H1 (cell line): ENCODE measurements around the gene SP9. TPM values are rescaled to one million over a fixed set of nuclear protein-coding genes. Genes with fewer than 3 reads are reported as not detected.

Experiments used
- CTCF ChIA-PET: fragments of 300-600 bp; sonication (Branson Sonifier 250); formaldehyde crosslinking; loops from one replicate; lab custom pipeline; 2021; ENCODE audit not compliant: partially characterized antibody; lab: Charles Lee
- POLR2A ChIA-PET: fragments of 300-600 bp; sonication (Branson Sonifier 250); formaldehyde crosslinking; loops from one replicate; lab custom pipeline; 2021; ENCODE audit warnings: inconsistent platforms; ENCODE audit not compliant: partially characterized antibody; lab: Charles Lee
- DNase-seq, 2 experiments: peaks; one replicate each; pipeline versions ENCODE4 v3.0.0 to v3.0.0-alpha.2; 2010 to 2022; ENCODE audit warnings: low spot score in 2 of 2, low read depth in 1 of 2, mixed read lengths in 1 of 2
- FAIRE-seq: peaks from 2 replicates; lab custom pipeline; 2011; peaks lifted over from hg19 to GRCh38; lab: Jason Lieb, UNC
- H2AFZ ChIP-seq: 2 replicates; pipeline ENCODE4 v1.8.1; 2012; ENCODE audit warnings: low read length, inconsistent platforms
- H2AK5ac ChIP-seq: 2 replicates; pipeline ENCODE4 v1.6.1; 2013; ENCODE audit warnings: low read depth, low read length
- H2BK120ac ChIP-seq: replicated peaks from 2 replicates; pipeline ENCODE3; 2013; ENCODE audit warnings: low read depth, low read length, inconsistent platforms
- H2BK12ac ChIP-seq: 2 replicates; pipeline ENCODE4 v1.6.1; 2013; ENCODE audit warnings: low read depth, low read length
- H2BK15ac ChIP-seq: 2 replicates; pipeline ENCODE4 v1.6.1; 2013; ENCODE audit warnings: low read length
- H2BK20ac ChIP-seq: 2 replicates; pipeline ENCODE4 v1.6.1; 2013; ENCODE audit warnings: low read length
- H2BK5ac ChIP-seq: 2 replicates; pipeline ENCODE4 v1.6.1; 2013; ENCODE audit warnings: low read depth, low read length
- H3K14ac ChIP-seq: 2 replicates; pipeline ENCODE4 v1.6.1; 2013; ENCODE audit warnings: inconsistent platforms; ENCODE audit not compliant: insufficient read length
- H3K18ac ChIP-seq: 2 replicates; pipeline ENCODE4 v1.6.1; 2013; ENCODE audit warnings: low read length; ENCODE audit errors: extremely low read depth
- H3K23ac ChIP-seq: 2 replicates; pipeline ENCODE4 v1.6.1; 2013; ENCODE audit warnings: inconsistent platforms; ENCODE audit not compliant: insufficient read length
- H3K23me2 ChIP-seq: 2 replicates; pipeline ENCODE4 v1.6.1; 2013; ENCODE audit warnings: low read depth, low read length
- H3K27ac ChIP-seq: 2 replicates; pipeline ENCODE4 v1.6.1; 2011; ENCODE audit warnings: low read depth, low read length, inconsistent platforms
- H3K27me3 ChIP-seq, 4 experiments: replicated peaks in 1 of 4; 1 replicate in 1 of 4; 2 replicates in 3 of 4; pipeline versions ENCODE4 v1.6.1 to v1.8.1; 2011 to 2013; ENCODE audit warnings: low read length in 3 of 4, mild to moderate bottlenecking in 3 of 4, inconsistent platforms in 2 of 4, mixed read lengths in 2 of 4, moderate library complexity in 1 of 4; ENCODE audit not compliant: control insufficient read depth in 3 of 4, insufficient read depth in 3 of 4; ENCODE audit errors: extremely low read depth in 1 of 4
- H3K36me3 ChIP-seq, 4 experiments: 2 replicates each; pipeline versions ENCODE4 v1.6.1 to v1.8.1; 2011 to 2013; ENCODE audit warnings: mild to moderate bottlenecking in 4 of 4, low read length in 3 of 4, moderate library complexity in 2 of 4, control low read depth in 1 of 4, inconsistent platforms in 1 of 4; ENCODE audit not compliant: insufficient read depth in 4 of 4, control insufficient read depth in 2 of 4
- H3K4ac ChIP-seq: replicated peaks from 2 replicates; pipeline ENCODE3; 2013; ENCODE audit warnings: low read length, low read depth, mixed read lengths, inconsistent platforms; ENCODE audit not compliant: insufficient read length
- H3K4me1 ChIP-seq, 4 experiments: replicated peaks in 1 of 4; 1 replicate in 1 of 4; 2 replicates in 3 of 4; pipeline versions ENCODE4 v1.6.1 to v1.8.1; 2011 to 2013; ENCODE audit warnings: low read length in 3 of 4, inconsistent platforms in 2 of 4, mixed read lengths in 1 of 4; ENCODE audit not compliant: insufficient read depth in 4 of 4, control insufficient read depth in 3 of 4
- H3K4me2 ChIP-seq, 2 experiments: 2 replicates each; pipeline versions ENCODE4 v1.6.1 to v1.8.1; 2011 to 2013; ENCODE audit warnings: low read depth in 2 of 2, low read length in 2 of 2, control low read depth in 1 of 2, inconsistent platforms in 1 of 2, mild to moderate bottlenecking in 1 of 2; ENCODE audit not compliant: insufficient read depth in 1 of 2
- H3K4me3 ChIP-seq, 4 experiments: fragments of 200-600, 300-600 bp in 1 of 4; sonication (generic), shearing (Covaris generic), sonication (Bioruptor Twin) in 1 of 4; 2 replicates each; pipeline versions ENCODE4 v1.5.1 to v1.8.1; 2011 to 2016; ENCODE audit warnings: low read length in 4 of 4, low read depth in 3 of 4, control low read depth in 2 of 4, inconsistent platforms in 2 of 4, mild to moderate bottlenecking in 2 of 4, mixed read lengths in 1 of 4, moderate library complexity in 1 of 4; ENCODE audit not compliant: insufficient read depth in 2 of 4; ENCODE audit errors: extremely low read depth in 1 of 4
- H3K56ac ChIP-seq: replicated peaks from 2 replicates; pipeline ENCODE3; 2013; ENCODE audit warnings: low read depth, mild to moderate bottlenecking, mixed read lengths, low read length, inconsistent platforms; ENCODE audit not compliant: insufficient read length
- H3K79me1 ChIP-seq: 2 replicates; pipeline ENCODE4 v1.6.1; 2013; ENCODE audit warnings: low read depth, low read length, control low read depth
- H3K79me2 ChIP-seq, 2 experiments: 2 replicates each; pipeline versions ENCODE4 v1.6.1 to v1.8.1; 2012 to 2013; ENCODE audit warnings: low read length in 2 of 2, mild to moderate bottlenecking in 2 of 2, inconsistent platforms in 1 of 2; ENCODE audit not compliant: insufficient read depth in 2 of 2, control insufficient read depth in 1 of 2
- H3K9ac ChIP-seq, 4 experiments: replicated peaks in 1 of 4; 1 replicate in 1 of 4; 2 replicates in 3 of 4; pipeline versions ENCODE4 v1.6.1 to v1.8.1; 2011 to 2013; ENCODE audit warnings: low read depth in 3 of 4, low read length in 3 of 4, control low read depth in 2 of 4, mild to moderate bottlenecking in 2 of 4, moderate library complexity in 2 of 4, inconsistent platforms in 1 of 4; ENCODE audit errors: extremely low read depth in 1 of 4
- H3K9me3 ChIP-seq, 2 experiments: 2 replicates each; pipeline versions ENCODE4 v1.6.1 to v1.8.1; 2012 to 2013; ENCODE audit warnings: mild to moderate bottlenecking in 2 of 2, moderate library complexity in 2 of 2, control low read depth in 1 of 2, inconsistent platforms in 1 of 2, low read depth in 1 of 2, low read length in 1 of 2, mixed read lengths in 1 of 2; ENCODE audit not compliant: insufficient read depth in 2 of 2
- H4K20me1 ChIP-seq, 2 experiments: replicated peaks in 1 of 2; 2 replicates each; pipeline versions ENCODE3 to v1.8.1; 2011 to 2013; ENCODE audit warnings: inconsistent platforms in 2 of 2, low read length in 2 of 2, mild to moderate bottlenecking in 1 of 2; ENCODE audit not compliant: insufficient read depth in 2 of 2, control insufficient read depth in 1 of 2
- H4K5ac ChIP-seq: 2 replicates; pipeline ENCODE4 v1.6.1; 2013; ENCODE audit warnings: low read length, low read depth, mixed read lengths, inconsistent platforms; ENCODE audit not compliant: insufficient read length
- H4K8ac ChIP-seq: 2 replicates; pipeline ENCODE4 v1.8.0; 2013; ENCODE audit warnings: mild to moderate bottlenecking, moderate library complexity, low read length, inconsistent platforms; ENCODE audit not compliant: insufficient read depth; ENCODE audit errors: extremely low read depth
- H4K91ac ChIP-seq: replicated peaks from 2 replicates; pipeline ENCODE3; 2013; ENCODE audit warnings: low read length, mixed read lengths, inconsistent platforms; ENCODE audit not compliant: insufficient read length
- CBX8 ChIP-seq: fragments of 300-800, 300-1000 bp; sonication (generic); IDR thresholded peaks from 2 replicates; pipeline ENCODE4 v1.7.1; 2016; ENCODE audit warnings: low read depth, low read length, borderline replicate concordance
- EZH2 ChIP-seq: fragments of 200-600 bp; sonication (generic); IDR thresholded peaks from 2 replicates; pipeline ENCODE4 v1.7.1; 2012; ENCODE audit warnings: low read depth, mild to moderate bottlenecking, moderate library complexity, low read length, inconsistent platforms; ENCODE audit not compliant: severe bottlenecking
- RNF2 ChIP-seq: fragments of 200-900, 300-1000 bp; sonication (generic); IDR thresholded peaks from 2 replicates; pipeline ENCODE4 v1.7.1; 2016; ENCODE audit warnings: borderline replicate concordance, low read depth, mild to moderate bottlenecking, antibody characterized with exemption, low read length; ENCODE audit not compliant: poor library complexity, severe bottlenecking; ENCODE audit errors: missing control alignments
- whole genome bisulfite sequencing, 2 experiments: shearing (Covaris generic) in 1 of 2; methylation state at CpG; one replicate each; pipeline versions ENCODE4 v1.1.6 to v1.1.7; 2013 to 2015; ENCODE audit warnings: low lambda C conversion rate in 2 of 2, mixed read lengths in 2 of 2, inconsistent platforms in 1 of 2, low coverage in 1 of 2, missing lambda C conversion rate in 1 of 2; ENCODE audit not compliant: insufficient replicate concordance in 2 of 2, insufficient coverage in 1 of 2, insufficient read length in 1 of 2; ENCODE audit errors: extremely low coverage in 1 of 2, missing lambda C conversion rate in 1 of 2; 5-methylcytosine and 5-hydroxymethylcytosine counted together
- polyA plus RNA-seq, 7 experiments: library from polyadenylated mRNA; depleted of rRNA in 3 of 7; stranded (reverse) in 5 of 7; unstranded in 2 of 7; fragments of >200 nt in 5 of 7; fragments of 200-250 nt in 2 of 7; gene quantifications; 1 replicate in 5 of 7; 2 replicates in 1 of 7; 4 replicates in 1 of 7; pipeline versions ENCODE4 v1.2.1 to v1.2.3, GENCODE V29; 2011 to 2013; ENCODE audit warnings: missing spikeins in 2 of 7, mixed read lengths in 2 of 7
- total RNA-seq: library from RNA; stranded (reverse); fragmentation: NEBNext Ultra II Directional; extraction: Animal tissue kit (Norgen Biotek cat#: 25700); gene quantifications from 2 replicates; pipeline ENCODE4 v1.2.1, GENCODE V29; 2021
- TF ChIP-seq, protein P1 (sequence below), 3 experiments: IDR thresholded peaks; 1 replicate in 2 of 3; 2 replicates in 1 of 3; pipeline versions ENCODE4 v1.5.1 to v1.6.1; 2011; ENCODE audit warnings: low read length in 3 of 3, mild to moderate bottlenecking in 3 of 3, inconsistent platforms in 2 of 3, low read depth in 1 of 3, moderate library complexity in 1 of 3; ENCODE audit not compliant: insufficient read depth in 1 of 3; ENCODE audit errors: control extremely low read depth in 1 of 3

SP9 gene
- total and polyA plus RNA-seq, 2 of the 8 experiments (the other 6 are each of a cell fraction or from before 2014, with no cell fraction given), result 0.03 to 0.11 TPM

DNA sequence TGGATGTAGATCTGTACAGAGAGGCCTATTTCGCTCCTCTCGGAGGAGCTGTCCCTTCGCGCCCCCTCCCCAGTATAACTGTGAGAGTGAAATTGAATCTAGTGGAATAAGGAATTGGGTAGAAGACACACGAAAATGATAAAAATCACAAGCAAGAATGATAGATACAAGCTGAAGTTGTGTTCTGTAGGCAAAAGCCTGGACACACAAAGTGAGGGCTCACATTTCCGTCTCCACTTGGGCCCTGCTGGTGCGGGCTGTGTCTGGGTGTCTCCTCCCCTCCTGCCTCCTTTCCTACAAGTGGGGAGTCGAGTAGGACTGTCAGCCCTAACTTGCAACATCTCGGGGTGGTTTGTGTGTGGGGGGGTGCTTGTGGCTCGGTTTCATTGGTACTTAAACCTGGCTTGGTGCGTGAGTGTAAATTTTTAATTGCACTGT, 457 bp upstream of the SP9 start:
- no peak overlapping the region for H2BK120ac ChIP-seq
- FAIRE-seq (no peak), DNase-seq (peak in 1 of 2 experiments; percentile 66)
- H4K5ac ChIP-seq, result no peak overlapping the region
- no peak overlapping the region for H2BK20ac ChIP-seq
- no peak overlapping the region for H3K23ac ChIP-seq
- no peak overlapping the region for H2AK5ac ChIP-seq
- no peak overlapping the region for H3K27ac ChIP-seq
- ChIA-PET POLR2A (interaction anchor here (0.9 to 2.0 kb wide), 3 partner anchors 8 to 10 kb away, joined by 3 to 7 read pairs (median 5); no protein-coding TSS in a partner anchor), CTCF (interaction anchor here (0.7 to 1.8 kb wide), 6 partner anchors 8 to 281 kb away, joined by 3 to 9 read pairs (median 4); no protein-coding TSS in a partner anchor)
- peaks cover 3 to 11% of the 10 kb centered on the region in 2 experiments for H4K20me1 ChIP-seq
- H3K4me3 ChIP-seq, result peak overlapping the region in 1 of 4 experiments; percentile 51; a peak in 3 of 8 replicates
- no peaks in the 10 kb centered on the region for H3K79me1 ChIP-seq
- peak; percentile 46 for TF ChIP-seq EZH2
- TF ChIP-seq, protein P1, sequence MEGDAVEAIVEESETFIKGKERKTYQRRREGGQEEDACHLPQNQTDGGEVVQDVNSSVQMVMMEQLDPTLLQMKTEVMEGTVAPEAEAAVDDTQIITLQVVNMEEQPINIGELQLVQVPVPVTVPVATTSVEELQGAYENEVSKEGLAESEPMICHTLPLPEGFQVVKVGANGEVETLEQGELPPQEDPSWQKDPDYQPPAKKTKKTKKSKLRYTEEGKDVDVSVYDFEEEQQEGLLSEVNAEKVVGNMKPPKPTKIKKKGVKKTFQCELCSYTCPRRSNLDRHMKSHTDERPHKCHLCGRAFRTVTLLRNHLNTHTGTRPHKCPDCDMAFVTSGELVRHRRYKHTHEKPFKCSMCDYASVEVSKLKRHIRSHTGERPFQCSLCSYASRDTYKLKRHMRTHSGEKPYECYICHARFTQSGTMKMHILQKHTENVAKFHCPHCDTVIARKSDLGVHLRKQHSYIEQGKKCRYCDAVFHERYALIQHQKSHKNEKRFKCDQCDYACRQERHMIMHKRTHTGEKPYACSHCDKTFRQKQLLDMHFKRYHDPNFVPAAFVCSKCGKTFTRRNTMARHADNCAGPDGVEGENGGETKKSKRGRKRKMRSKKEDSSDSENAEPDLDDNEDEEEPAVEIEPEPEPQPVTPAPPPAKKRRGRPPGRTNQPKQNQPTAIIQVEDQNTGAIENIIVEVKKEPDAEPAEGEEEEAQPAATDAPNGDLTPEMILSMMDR (IDR thresholded peaks at IDR 0.05; ENCODE audit: control extremely low read depth in 1 of 3, insufficient read depth in 1 of 3, low read depth in 1 of 3, low read length in 3 of 3), result no peak
- no peak for TF ChIP-seq CBX8
- peak; percentile 31 for TF ChIP-seq RNF2
- H3K4ac ChIP-seq, result no peak overlapping the region
- no peak overlapping the region for H3K9ac ChIP-seq
- peaks cover 11 to 36% (median 22%) of the 10 kb centered on the region in 4 experiments for H3K4me1 ChIP-seq
- H3K4me2 ChIP-seq, result peak overlapping the region; percentile 67 to 84
- H2AFZ ChIP-seq, result no peak overlapping the region
- H3K56ac ChIP-seq, result no peak overlapping the region
- no peak overlapping the region for H2BK5ac ChIP-seq
- H3K9me3 ChIP-seq, result no peaks in the 10 kb centered on the region
- no peaks in the 10 kb centered on the region; a peak in 1 of 8 replicates for H3K36me3 ChIP-seq
- no peak overlapping the region for H2BK15ac ChIP-seq
- H4K91ac ChIP-seq, result no peak overlapping the region
- peaks cover 18% of the 10 kb centered on the region; the same call in 1 of the 2 replicates for H3K23me2 ChIP-seq
- WGBS, 2 experiments, result 4% methylated on average over 11 of the region's 11 CpGs; no CpG with 5 or more reads in 1 of the 2 experiments
- no peak overlapping the region for H3K14ac ChIP-seq
- H3K18ac ChIP-seq, result no peak overlapping the region
- no peak overlapping the region for H4K8ac ChIP-seq
- H2BK12ac ChIP-seq, result no peak overlapping the region
- H3K79me2 ChIP-seq, result no peaks in the 10 kb centered on the region
- H3K27me3 ChIP-seq, result peaks cover 56 to 98% (median 86%) of the 10 kb centered on the region in 4 experiments
